Measurements from ENCODE around the gene TMEM147.

Gene TMEM147

DNA sequence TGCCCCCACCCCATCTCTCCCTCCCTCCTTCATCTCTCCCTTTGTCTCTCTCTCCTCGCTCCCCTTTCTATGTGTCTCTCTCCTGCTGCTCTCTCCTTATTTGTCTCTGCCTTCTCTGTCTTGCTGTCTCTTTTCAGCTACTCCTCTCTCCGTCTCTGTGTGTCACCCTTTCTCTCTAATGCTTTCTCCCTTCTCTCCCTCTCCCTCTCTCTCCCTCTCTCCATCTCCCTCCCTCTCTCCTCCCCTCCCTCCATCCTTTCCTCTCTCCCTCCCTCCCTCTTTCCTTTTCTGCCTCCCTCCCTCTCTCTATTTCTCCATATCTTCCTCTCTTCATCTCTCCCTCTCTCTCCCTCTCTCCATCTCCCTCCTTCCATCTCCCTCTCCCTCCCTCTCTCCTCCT is 17.4 kb downstream of the TMEM147 start:
- CTCF ChIA-PET = interaction anchor here (0.8 to 4.4 kb wide), 3 partner anchors 14 to 52 kb away, joined by 3 to 21 read pairs (median 3); no protein-coding TSS in a partner anchor

DNA sequence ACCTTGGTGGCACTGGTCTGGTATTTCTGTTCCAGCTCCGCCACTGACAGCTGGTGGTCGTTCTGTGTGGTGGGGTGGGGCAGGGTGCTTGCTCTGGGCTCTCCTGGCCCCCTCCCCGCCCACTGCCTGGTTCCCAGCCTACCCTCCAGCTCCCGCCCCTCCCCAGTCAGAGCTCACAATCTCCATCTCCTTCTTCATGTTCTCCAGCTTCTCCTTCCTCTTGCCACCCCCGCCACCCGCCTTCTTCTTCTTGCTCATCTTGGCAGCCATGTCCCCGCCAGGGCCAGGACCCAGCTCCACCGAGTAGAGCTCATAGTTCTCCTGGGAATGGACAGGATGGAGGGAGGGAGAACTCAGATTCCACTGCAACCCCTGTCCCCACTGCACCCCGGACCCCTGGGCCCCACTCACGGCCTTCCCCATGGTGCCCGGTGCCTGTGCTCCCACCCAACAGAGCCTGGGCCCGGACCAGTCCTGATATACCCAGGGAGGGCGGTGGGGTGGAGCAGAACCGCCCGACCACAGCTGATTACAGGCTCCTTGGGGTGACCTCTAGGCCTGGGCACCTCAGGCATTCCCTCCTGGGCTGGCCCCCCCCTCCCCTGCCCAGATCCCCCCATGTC is 17.9 kb downstream of the TMEM147 start, which contains the start of gene ATP4A:
Gene ATP4A (minus strand): TSS at position 452 of the 623 bp plus-strand sequence. CDS start 29 bp downstream, at position 423.
- TF ChIP-seq, protein P1, sequence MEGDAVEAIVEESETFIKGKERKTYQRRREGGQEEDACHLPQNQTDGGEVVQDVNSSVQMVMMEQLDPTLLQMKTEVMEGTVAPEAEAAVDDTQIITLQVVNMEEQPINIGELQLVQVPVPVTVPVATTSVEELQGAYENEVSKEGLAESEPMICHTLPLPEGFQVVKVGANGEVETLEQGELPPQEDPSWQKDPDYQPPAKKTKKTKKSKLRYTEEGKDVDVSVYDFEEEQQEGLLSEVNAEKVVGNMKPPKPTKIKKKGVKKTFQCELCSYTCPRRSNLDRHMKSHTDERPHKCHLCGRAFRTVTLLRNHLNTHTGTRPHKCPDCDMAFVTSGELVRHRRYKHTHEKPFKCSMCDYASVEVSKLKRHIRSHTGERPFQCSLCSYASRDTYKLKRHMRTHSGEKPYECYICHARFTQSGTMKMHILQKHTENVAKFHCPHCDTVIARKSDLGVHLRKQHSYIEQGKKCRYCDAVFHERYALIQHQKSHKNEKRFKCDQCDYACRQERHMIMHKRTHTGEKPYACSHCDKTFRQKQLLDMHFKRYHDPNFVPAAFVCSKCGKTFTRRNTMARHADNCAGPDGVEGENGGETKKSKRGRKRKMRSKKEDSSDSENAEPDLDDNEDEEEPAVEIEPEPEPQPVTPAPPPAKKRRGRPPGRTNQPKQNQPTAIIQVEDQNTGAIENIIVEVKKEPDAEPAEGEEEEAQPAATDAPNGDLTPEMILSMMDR (IDR thresholded peaks at IDR 0.05; ENCODE audit: control extremely low read depth, extremely low read depth, low read depth, missing control alignments) = no peak
- DNase-seq (ENCODE audit: extremely low spot score) = no peak
- POLR2A ChIA-PET = interaction anchor here (0.6 kb wide), 2 partner anchors 210 to 326 kb away, joined by 3 read pairs; no protein-coding TSS in a partner anchor
- CTCF ChIA-PET = interaction anchor here (0.8 to 4.4 kb wide), 5 partner anchors 14 to 53 kb away, joined by 3 to 21 read pairs (median 3); no protein-coding TSS in a partner anchor

More for the DNA sequence above, 17.4 kb downstream of the TMEM147 start:
- no peak for DNase-seq (ENCODE audit: extremely low spot score)
- TF ChIP-seq, protein P1 (IDR thresholded peaks at IDR 0.05; ENCODE audit: control extremely low read depth, extremely low read depth, low read depth, missing control alignments) = no peak
- POLR2A ChIA-PET = interaction anchor here (0.5 kb wide), 1 partner anchor 287 kb away, joined by 3 read pairs; no protein-coding TSS in a partner anchor

DNA sequence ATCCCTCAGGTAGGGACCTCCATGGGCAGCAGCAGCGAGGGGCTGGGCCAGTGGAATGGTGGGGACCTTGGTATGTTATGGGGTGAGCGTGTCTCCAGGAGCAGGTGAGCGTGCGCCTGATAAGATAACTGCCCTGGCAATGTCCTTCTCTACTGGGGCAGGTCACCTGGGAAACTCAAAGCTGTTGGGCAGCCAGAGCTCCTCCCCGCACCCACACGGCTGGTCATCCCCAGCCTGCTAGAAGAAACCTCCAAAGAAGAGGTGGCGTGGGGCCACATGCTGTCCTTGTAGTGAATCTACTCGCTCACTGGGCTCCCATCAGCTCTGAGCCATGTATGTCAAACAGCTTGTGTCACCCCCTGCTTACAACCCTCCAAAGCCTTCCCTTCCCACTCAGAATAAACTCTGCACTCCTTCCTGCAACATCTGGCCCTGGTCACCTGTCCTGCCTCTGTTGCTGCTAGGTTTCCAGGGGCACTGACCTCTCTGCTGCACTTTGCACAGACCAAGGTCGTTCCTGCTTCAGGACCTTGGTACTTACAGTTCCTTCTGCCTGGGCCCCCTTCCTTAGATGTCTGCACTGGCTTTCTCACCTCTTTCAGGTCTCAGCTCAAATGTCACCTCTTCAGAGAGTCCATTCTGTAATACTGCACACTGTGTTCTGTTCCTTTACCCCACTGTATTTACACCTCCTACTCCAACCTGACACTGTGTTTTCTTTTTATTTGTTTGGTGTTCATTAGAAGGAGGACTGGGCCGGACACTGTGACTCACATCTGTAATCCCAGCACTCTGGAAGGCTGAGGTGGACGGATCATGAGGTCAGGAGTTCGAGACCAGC is 19.8 kb downstream of the TMEM147 start:
- POLR2A ChIA-PET = no interaction called here

DNA sequence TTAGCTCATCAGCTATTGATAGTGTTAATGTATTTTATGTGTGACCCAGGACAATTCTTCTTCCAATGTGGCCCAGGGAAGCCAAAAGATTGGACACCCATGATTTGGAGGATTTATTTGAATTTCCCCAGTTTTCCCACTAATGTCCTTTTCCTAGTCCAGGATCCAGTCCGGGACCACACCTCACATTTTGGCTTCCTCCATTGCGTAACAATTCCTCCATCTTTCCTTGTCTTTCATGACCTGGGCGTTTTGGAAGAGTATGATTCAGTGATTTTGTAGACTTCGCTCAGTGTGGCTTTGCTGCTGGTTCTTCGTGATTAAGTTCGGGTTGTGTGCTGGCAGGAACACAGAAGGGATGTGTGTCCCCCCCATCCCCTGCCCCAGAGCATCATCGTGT is 21.3 kb downstream of the TMEM147 start:
- TF ChIP-seq, protein P1 (IDR thresholded peaks at IDR 0.05; ENCODE audit: control extremely low read depth, extremely low read depth, low read depth, missing control alignments) = no peak
- CTCF ChIA-PET = no interaction called here
- DNase-seq (ENCODE audit: extremely low spot score) = no peak
- POLR2A ChIA-PET = no interaction called here

More for the DNA sequence above, 19.8 kb downstream of the TMEM147 start:
- TF ChIP-seq, protein P1 (IDR thresholded peaks at IDR 0.05; ENCODE audit: control extremely low read depth, extremely low read depth, low read depth, missing control alignments) = no peak
- CTCF ChIA-PET = interaction anchor here (4.4 kb wide), 1 partner anchor 16 kb away, joined by 21 read pairs; no protein-coding TSS in a partner anchor
- DNase-seq (ENCODE audit: extremely low spot score) = no peak

DNA sequence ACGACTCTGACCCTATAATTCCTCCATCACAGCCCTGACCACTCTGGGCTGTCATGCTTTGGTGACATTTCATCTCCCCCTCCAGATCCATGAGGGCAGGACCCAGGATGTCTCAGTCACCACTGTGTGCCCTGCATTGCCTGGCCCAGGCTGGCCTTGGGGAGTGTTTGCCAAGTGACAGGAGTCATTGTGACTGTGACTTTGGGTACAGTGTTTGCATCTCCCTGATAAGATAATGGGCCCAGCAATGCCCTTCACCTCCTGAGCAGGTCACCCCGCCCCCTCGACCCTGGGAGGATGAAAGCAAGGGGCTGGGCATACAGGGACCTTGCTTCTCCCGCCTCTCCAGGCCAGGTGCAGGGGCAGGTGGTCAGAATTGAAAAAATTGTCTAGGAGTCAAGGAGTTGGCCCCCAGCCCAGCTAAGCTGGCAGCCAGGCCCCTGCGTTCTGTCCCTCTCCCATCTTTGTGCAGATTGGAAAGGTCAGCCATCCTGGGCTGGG is 23.9 kb downstream of the TMEM147 start:
- POLR2A ChIA-PET = no interaction called here
- TF ChIP-seq, protein P1 (IDR thresholded peaks at IDR 0.05; ENCODE audit: control extremely low read depth, extremely low read depth, low read depth, missing control alignments) = no peak
- CTCF ChIA-PET = no interaction called here
- no peak for DNase-seq (ENCODE audit: extremely low spot score)

DNA sequence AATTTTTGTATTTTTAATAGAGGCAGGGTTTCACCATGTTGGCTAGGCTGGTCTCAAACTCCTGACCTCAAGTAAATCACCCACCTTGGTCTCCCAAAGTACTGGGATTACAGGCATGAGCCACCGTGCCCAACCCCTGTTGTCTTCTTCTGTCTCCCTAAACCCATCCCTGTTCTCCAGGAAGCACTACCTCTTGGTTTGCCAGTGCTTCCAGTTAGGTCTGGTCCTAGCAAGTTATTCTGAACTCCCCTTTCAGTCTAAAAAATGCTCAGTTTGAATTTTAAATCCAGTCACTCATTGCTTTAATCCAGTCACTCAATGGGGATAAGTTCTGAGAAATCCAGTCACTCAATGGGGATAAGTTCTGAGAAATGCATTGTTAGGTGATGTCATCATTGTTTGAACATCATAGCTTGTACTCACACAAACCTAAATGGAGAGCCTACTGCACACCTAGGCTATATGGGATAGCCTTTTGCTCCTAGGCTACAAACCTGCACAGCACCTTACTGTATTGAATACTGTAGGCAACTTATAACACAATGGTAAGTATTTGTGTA is 26.1 kb downstream of the TMEM147 start:
- DNase-seq (ENCODE audit: extremely low spot score) = no peak
- TF ChIP-seq, protein P1 (IDR thresholded peaks at IDR 0.05; ENCODE audit: control extremely low read depth, extremely low read depth, low read depth, missing control alignments) = no peak
- ChIA-PET POLR2A (no interaction called here), CTCF (no interaction called here)
